GM19324 (cell line): ENCODE results near the gene EEFSEC.

Experiments used
- ATAC-seq: cut with Tn5 transposase; IDR thresholded peaks from one replicate; pipeline ENCODE4 v1.9.1; 2021; ENCODE audit warnings: mild to moderate bottlenecking, moderate library complexity; ENCODE audit not compliant: unreplicated experiment, low FRiP score

The EEFSEC gene

GRCh38 chr3:128341659-128342395 lies 188.5 kb downstream of the EEFSEC start:
- no peak for ATAC-seq

- ATAC-seq, result no peak
Measured at GRCh38 chr3:128342701-128343180, 189.5 kb downstream of the EEFSEC start.

DNA sequence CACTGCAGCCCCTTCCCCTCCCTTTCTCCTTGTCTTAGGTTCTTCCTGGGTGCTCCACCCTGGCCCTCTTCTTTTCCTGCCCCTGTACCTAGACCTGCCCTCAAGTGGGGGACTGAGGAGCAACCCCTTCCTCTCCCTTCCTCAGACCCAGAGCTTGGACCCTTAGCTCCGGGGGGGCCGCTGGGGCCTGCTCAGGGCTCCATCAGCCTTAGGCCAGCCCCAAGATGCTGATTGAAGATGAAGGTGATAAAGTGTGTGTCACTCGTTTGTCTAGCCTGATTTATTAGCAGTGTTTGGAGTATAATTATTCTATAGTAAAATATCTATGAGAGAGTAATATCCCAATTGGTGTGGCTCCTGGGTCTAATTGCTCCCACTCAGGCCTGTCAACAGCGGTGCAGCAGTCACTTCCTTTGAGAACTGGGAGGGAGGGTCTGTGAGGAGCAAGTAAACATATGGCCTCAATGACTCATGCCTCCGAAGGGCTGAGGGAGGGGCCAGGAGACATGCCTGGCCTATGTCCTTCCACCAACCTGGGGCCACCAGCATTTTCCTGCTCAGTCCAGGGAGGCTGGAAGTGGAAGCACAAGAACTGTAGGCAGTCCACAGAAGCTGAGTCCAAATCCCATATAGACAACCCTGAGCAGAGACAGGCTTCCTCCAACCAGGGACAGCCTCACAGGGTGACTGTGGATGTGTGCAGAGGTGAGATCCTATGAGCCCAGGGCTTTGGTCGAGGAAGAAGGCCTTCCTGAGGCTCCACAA lies 190.2 kb downstream of the EEFSEC start:
- ATAC-seq, result no peak

DNA sequence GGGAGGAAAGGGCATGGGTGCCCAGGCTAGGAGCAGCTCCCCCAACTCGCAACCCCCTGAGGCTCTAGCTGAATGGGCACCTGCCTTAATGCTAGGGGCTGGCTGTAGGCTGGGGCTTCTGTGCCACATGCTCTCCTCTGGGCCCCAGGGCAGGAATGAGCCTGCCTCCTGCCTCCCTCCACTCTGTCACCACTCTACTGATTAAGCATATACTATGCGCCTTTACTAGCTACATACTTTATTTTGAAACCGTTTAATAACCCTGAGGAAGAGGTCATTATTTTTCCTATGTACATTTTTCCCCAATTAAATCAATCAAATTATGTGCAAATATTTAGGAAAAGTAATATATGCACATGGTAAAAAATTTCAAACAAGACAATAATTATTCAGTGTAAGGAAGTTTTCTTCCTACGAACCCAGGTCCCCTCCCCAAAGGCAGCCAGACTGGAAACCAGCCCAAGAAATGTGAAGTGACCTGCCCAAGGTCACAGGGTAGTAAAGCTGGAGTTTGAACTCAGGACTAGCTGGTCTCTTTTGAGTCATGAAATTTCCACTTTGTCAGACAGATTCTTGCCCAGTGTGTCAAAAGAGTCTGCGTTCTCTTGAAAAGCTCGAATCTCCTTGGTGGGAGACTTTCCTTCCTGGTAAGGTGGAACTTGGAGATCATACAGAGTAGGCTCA lies 190.9 kb downstream of the EEFSEC start:
- ATAC-seq, result no peak

DNA sequence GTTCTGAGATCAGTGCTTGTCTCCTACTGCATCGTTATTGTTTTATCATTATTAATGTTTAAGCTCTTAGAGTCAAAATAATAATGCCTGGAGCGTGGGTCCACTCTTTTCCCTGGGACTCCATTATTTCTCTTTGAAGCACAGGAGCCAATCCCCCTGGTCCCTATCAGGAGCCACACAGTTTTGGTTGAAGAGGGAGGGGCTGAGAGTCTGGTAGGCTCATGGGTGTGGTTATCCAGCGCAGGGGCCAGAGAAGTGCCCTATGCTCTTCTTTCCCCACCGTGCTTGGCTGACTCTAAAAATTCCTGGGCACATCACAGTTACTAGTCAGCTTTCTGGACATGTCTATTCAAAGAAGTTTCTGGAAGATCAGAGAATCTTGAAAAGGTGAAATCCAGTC lies 191.9 kb downstream of the EEFSEC start:
- ATAC-seq, result no peak

GRCh38 chr3:128346562-128346961 lies 193.3 kb downstream of the EEFSEC start:
- ATAC-seq, result no peak

- no peak for ATAC-seq
Measured at GRCh38 chr3:128347282-128347681, 194.0 kb downstream of the EEFSEC start.

GRCh38 chr3:128348075-128348474 lies 194.8 kb downstream of the EEFSEC start:
- no peak for ATAC-seq

GRCh38 chr3:128348805-128349531 lies 195.7 kb downstream of the EEFSEC start:
- ATAC-seq, result no peak

- no peak for ATAC-seq
Measured at GRCh38 chr3:128349963-128350599, 196.8 kb downstream of the EEFSEC start.

DNA sequence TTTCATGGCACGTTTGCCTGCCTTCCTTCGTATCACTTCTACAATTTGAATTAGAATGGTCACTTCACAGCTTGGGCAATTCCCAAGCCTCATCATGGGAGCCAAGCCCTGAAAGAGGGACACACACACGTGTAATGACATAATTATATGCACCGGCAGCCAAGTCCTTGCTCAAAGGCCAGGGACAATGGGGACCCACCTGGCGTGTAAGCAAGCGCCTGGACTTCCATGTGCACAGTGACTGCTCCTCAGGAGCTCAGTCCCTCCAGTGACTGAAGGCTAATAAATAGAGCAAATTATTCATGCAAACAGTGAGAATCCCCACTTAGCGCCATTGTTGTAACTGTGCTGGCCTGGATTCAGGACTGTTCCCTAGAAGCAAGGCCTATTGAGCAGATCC lies 198.3 kb downstream of the EEFSEC start:
- no peak for ATAC-seq

DNA sequence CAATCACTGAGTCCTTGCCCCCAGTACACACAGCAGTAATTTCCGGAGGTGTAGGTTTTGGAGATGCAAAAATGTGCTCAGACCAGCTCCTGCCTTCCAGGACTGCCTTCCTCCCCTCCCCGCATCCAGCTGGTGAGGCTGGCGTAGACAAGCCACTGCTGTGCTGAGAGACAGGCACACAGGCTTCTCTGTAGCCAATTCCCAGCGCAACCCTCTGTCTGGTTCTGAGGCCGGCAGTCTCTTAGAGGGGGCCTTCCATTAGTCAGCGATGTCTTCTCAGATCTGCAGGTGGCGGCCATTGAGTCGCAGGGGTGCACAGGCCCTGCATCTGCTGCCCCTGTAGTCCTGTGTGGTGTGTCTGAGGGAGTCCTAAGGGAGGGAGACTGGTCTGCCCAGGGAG lies 199.0 kb downstream of the EEFSEC start:
- no peak for ATAC-seq

DNA sequence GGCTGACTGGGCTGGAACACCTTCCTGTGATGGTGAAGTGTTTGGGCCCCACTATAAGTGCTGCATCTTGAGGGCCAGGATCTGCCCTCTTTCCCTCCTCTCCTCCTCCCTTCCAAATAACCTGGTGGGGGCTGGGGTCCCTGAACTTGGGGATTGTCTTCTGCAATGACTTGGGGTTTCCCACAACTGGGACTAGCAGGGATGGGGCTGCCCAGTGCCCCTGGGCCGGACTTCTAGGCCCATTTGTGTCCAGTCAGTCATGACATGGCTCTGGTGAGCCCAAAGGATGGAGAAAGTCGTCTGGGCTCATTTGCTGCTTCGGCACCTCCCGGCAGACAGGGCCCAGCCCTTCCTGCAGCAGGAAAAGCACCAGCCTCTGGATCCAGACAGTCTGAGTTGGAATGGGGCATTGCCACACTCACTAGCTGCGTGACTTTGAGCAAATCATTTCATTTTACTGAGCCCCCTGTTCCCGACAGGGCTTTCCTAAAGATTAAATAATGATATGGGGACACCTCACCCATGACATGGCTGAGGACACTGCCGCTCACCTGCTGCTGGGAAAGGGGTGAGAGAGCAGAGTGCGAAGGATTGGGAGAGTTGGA lies 200.2 kb downstream of the EEFSEC start:
- no peak for ATAC-seq

GRCh38 chr3:128353991-128354687 lies 200.9 kb downstream of the EEFSEC start:
- ATAC-seq, result no peak

GRCh38 chr3:128354788-128355542 lies 201.7 kb downstream of the EEFSEC start:
- no peak for ATAC-seq

DNA sequence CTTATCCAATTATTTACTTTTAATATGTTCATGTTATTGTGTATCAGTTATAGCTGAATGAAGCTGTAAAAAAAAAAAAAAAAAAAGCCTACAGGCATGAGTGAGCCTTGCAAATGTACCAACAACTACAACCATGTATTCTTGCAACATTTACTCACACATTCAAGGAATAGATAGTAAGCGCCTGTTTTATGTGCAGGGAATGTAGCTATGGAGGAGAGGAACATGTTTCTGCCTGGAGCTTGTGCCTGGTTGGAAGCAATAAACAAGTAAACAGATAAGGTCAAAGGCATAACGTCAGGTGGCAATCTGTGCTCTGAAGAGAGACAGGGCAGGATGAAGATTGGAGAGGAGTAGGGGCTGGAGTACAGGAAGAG lies 202.2 kb downstream of the EEFSEC start:
- no peak for ATAC-seq

DNA sequence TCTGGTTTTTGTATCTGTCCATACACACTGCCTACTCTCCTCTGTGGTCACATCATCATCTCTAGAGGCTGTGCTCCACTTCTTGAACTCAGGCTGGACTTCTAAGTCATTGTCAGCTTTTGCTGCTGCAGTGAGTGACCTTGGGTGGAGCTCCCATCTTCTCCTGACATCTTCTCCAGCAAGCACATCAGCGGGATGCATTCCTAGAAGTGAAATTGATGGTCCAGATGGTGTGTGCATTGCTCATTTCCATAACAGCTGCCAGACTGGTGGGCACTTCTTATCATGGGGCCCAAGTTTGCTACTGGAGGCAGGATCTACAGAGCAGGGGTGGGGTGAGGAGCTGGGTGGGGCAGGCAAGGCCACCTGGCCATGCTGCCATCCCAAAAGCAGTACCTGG lies 203.5 kb downstream of the EEFSEC start:
- ATAC-seq, result no peak

DNA sequence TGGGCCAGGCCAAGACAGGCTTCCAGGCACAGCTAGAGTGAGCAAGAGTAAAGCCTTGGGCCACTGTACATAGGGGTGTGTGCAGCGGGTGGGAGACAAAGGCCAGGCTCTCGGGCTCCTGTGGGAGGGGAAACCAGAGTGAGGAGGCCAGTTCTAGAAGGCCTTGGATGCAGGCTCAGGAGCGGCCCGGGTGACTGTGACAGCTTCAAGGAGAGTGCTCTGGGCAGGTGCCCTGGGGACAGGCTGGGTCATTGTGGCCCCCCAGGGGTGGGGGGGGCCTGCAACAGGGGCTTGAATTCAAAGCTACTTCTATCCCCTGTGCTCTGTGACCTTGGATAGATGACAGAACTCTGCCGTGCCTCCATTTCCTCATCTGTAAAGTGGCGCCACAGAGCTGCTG lies 204.3 kb downstream of the EEFSEC start:
- ATAC-seq, result no peak
